ENCODE data around the gene C18orf54. TPM values are rescaled to one million over a fixed set of nuclear protein-coding genes. Genes with fewer than 3 reads are reported as not detected.
A peak's percentile ranks its signal among the peaks of the same experiment; 100 is the strongest.

Gene C18orf54
- total RNA-seq, 1 experiment from 2014 or later, result 14.3 TPM

DNA sequence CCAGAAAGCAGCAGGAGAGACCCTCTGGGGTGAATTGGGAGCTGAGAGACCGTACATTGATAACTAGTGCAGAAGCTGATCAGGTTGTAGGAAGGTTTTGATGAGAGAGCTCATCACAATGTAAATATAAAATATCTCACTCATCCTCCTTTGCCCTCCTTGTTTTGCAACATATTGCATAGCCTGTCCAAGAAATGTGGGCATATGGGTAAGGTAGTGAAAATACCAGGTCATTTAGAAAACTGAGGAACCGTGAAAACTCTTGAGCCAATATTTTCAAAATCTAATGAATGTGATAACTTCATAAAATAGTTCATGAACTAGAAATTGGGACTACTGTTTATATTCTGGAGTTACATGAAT is 31.4 kb downstream of the C18orf54 start:
- Histone ChIP-seq H3K9me3 (ENCODE audit: low read length) (no peaks in the 10 kb centered on the region), H3K27ac (ENCODE audit: low read length) (no peak overlapping the region), H3K36me3 (ENCODE audit: insufficient read depth, low read length) (no peaks in the 10 kb centered on the region), H3K4me2 (ENCODE audit: low read depth, low read length, poor library complexity, severe bottlenecking) (no peak overlapping the region), H4K20me1 (ENCODE audit: insufficient read depth, low read depth, low read length) (no peaks in the 10 kb centered on the region), H2AFZ (ENCODE audit: low read length) (no peak overlapping the region), H3K4me3 (ENCODE audit: low read length) (no peak overlapping the region), H3K9me2 (replicated peaks; ENCODE audit: insufficient read depth, low read length) (no peaks in the 10 kb centered on the region), H3K79me2 (ENCODE audit: low read length) (no peaks in the 10 kb centered on the region), H3K4me1 (ENCODE audit: low read length) (peaks cover 19% of the 10 kb centered on the region), H3K27me3 (ENCODE audit: low read length) (no peaks in the 10 kb centered on the region), H3K9ac (ENCODE audit: low read length) (no peak overlapping the region)
- DNase-seq, result no peak

DNA sequence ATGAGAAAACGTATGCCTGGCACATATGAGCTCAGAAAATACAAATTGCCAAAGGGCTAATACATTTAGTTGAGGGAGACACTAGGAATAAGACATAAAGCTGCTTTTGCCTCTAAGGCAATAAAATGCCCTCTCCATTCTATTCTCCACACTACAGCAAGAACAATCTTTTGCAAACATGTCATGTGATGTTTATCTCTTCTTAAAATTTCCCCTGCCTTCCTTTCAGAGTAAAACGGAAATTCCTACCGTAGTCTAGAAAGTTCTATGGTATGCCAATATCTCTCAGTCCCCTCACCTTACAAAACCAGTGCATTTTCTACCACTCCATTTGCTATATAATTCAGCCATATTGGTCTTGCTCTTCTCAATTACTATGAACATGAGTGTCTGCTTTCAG is 33.1 kb downstream of the C18orf54 start:
- DNase-seq, result no peak
- H3K36me3 ChIP-seq (ENCODE audit: insufficient read depth, low read length), result no peaks in the 10 kb centered on the region
- H2AFZ ChIP-seq (ENCODE audit: low read length), result no peak overlapping the region

DNA sequence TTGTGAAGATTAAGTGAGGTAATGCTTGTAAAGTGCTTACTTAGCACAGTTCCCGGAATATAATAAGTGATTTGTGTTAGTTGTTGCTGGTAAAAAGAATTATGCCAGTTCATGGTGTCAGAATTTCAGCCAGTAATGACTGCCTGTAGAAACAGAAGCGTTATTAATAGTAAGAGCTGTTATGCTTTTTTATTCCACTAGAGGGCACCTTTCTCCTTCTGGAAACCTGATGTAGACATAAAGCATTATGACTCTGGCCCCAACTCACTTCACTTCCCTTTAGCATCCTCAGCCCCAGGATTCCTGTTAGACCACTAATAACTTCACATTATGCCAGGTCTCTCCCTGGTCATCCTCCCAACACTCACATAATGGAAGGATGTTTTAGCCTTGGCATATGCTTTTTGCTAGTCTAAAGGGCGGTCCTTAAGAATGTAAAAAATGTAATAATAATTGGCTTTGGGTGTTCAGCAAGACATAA is 34.9 kb downstream of the C18orf54 start:
- Histone ChIP-seq H3K9ac (ENCODE audit: low read length) (no peak overlapping the region), H4K20me1 (ENCODE audit: insufficient read depth, low read depth, low read length) (no peaks in the 10 kb centered on the region), H3K27me3 (ENCODE audit: low read length) (no peaks in the 10 kb centered on the region), H3K79me2 (ENCODE audit: low read length) (no peaks in the 10 kb centered on the region), H3K27ac (ENCODE audit: low read length) (no peak overlapping the region), H3K4me3 (ENCODE audit: low read length) (no peak overlapping the region), H3K36me3 (ENCODE audit: insufficient read depth, low read length) (no peaks in the 10 kb centered on the region), H3K4me2 (ENCODE audit: low read depth, low read length, poor library complexity, severe bottlenecking) (peak overlapping the region; percentile 40), H3K9me3 (ENCODE audit: low read length) (no peaks in the 10 kb centered on the region), H2AFZ (ENCODE audit: low read length) (no peak overlapping the region), H3K4me1 (ENCODE audit: low read length) (peaks cover 27% of the 10 kb centered on the region), H3K9me2 (replicated peaks; ENCODE audit: insufficient read depth, low read length) (no peaks in the 10 kb centered on the region)
- peak; percentile 94 for DNase-seq

More for the DNA sequence above, 33.1 kb downstream of the C18orf54 start:
- Histone ChIP-seq H3K9me3 (ENCODE audit: low read length) (no peaks in the 10 kb centered on the region), H3K9me2 (replicated peaks; ENCODE audit: insufficient read depth, low read length) (no peaks in the 10 kb centered on the region), H3K27ac (ENCODE audit: low read length) (no peak overlapping the region), H3K4me3 (ENCODE audit: low read length) (no peak overlapping the region), H3K9ac (ENCODE audit: low read length) (no peak overlapping the region), H3K27me3 (ENCODE audit: low read length) (no peaks in the 10 kb centered on the region), H4K20me1 (ENCODE audit: insufficient read depth, low read depth, low read length) (no peaks in the 10 kb centered on the region), H3K4me1 (ENCODE audit: low read length) (peaks cover 19% of the 10 kb centered on the region), H3K79me2 (ENCODE audit: low read length) (no peaks in the 10 kb centered on the region), H3K4me2 (ENCODE audit: low read depth, low read length, poor library complexity, severe bottlenecking) (no peak overlapping the region)

DNA sequence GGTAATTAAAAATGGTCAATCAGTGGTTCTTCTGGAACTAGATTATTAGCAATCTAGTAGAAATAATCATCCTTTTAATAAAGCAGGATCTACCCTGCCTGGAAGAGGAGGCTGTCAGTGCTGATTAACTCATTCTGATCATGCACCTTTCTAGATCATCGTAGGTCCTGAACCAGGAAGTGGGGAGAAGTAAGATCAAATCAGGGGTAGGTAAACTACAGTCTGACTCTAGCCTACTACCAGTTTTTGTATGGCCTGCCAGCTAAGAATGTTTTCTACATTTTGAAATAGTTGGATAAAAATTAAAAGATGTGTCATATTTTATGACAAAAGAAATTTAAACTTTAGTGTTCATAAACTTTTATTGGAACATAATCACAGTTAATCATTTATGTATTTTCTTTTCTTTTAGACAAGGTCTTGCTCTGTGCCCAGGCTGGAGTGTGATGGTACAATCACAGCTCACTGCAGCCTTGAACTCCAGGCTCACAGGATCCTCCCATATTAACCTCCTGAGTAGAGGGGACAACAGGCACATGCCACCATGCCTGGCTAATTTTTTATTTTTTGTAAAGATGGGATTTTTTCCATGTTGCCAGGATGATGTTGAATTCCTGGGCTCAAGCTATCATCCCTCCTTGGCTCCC is 36.1 kb downstream of the C18orf54 start:
- Histone ChIP-seq H4K20me1 (ENCODE audit: insufficient read depth, low read depth, low read length) (no peaks in the 10 kb centered on the region), H3K9ac (ENCODE audit: low read length) (no peak overlapping the region), H3K4me2 (ENCODE audit: low read depth, low read length, poor library complexity, severe bottlenecking) (no peak overlapping the region), H3K9me2 (replicated peaks; ENCODE audit: insufficient read depth, low read length) (no peaks in the 10 kb centered on the region), H2AFZ (ENCODE audit: low read length) (no peak overlapping the region), H3K79me2 (ENCODE audit: low read length) (no peaks in the 10 kb centered on the region), H3K36me3 (ENCODE audit: insufficient read depth, low read length) (no peaks in the 10 kb centered on the region), H3K27me3 (ENCODE audit: low read length) (no peaks in the 10 kb centered on the region), H3K27ac (ENCODE audit: low read length) (no peak overlapping the region), H3K4me1 (ENCODE audit: low read length) (peaks cover 16% of the 10 kb centered on the region), H3K9me3 (ENCODE audit: low read length) (no peaks in the 10 kb centered on the region), H3K4me3 (ENCODE audit: low read length) (no peak overlapping the region)
- DNase-seq, result no peak

DNA sequence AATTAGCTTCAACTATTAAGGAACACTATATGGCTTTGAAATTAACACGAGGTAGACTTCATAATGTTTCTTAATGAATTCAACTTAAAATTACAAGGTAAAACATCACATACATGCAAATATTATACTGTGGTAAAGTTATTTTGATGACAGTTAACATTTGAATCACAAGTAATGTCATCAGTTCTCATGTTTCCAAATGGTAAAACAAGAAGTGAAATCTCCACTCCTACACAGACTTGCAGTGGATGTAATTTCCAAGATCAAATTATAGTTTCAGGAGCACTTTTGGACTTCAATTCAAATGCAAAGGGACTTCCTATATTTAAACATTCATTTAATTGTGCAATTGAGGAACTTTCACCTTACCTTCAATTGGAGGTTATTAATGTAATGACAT is 39.1 kb downstream of the C18orf54 start:
- DNase-seq, result no peak
- no peaks in the 10 kb centered on the region for H3K9me3 ChIP-seq (ENCODE audit: low read length)
- H3K4me3 ChIP-seq (ENCODE audit: low read length), result no peak overlapping the region
- no peaks in the 10 kb centered on the region for H3K27me3 ChIP-seq (ENCODE audit: low read length)
- H3K9me2 ChIP-seq (replicated peaks; ENCODE audit: insufficient read depth, low read length), result no peaks in the 10 kb centered on the region
- H3K4me2 ChIP-seq (ENCODE audit: low read depth, low read length, poor library complexity, severe bottlenecking), result no peak overlapping the region
- H3K4me1 ChIP-seq (ENCODE audit: low read length), result peaks cover 14% of the 10 kb centered on the region
- no peak overlapping the region for H2AFZ ChIP-seq (ENCODE audit: low read length)
- no peaks in the 10 kb centered on the region for H4K20me1 ChIP-seq (ENCODE audit: insufficient read depth, low read depth, low read length)
- no peaks in the 10 kb centered on the region for H3K79me2 ChIP-seq (ENCODE audit: low read length)
- no peak overlapping the region for H3K9ac ChIP-seq (ENCODE audit: low read length)
- H3K27ac ChIP-seq (ENCODE audit: low read length), result no peak overlapping the region
- H3K36me3 ChIP-seq (ENCODE audit: insufficient read depth, low read length), result no peaks in the 10 kb centered on the region

DNA sequence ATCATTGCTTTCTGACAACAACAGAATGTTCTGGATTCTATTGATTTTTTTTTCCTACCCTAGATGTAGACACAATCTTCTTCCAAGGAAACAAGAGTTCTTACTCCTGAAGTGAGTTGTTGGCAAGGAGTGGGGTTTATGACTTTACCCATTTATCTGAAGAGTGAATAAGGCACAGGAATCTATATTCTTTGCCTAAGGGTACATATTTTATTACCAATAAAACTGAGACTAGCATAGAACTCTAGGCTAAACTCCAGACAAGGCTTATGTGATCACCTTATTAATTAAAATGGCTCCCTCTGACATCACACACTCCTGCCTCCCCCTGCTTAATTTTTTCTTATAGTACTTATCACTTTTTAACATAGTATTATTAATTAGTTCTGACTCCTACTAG is 47.6 kb downstream of the C18orf54 start:
- H3K9me3 ChIP-seq (ENCODE audit: low read length), result no peaks in the 10 kb centered on the region
- H3K4me3 ChIP-seq (ENCODE audit: low read length), result no peak overlapping the region

DNA sequence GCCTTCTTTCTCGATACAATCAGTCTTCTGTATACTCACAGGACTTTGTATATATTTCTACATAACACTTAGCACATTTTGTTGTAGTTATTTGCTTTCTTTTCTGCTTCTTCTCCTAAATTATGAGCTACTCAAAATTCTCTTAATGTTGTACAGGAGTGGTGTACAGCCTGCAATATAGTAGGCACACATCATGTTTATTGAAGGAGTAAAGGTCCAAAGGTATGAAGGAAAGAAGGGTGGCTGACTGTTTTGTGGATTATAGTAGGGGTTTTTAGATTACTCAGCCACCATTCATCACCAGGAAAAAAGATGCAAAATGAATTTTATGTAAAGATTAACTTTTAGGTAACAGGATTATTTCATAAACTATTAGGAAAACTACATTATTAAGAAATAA is 54.1 kb downstream of the C18orf54 start:
- no peaks in the 10 kb centered on the region for H3K9me3 ChIP-seq (ENCODE audit: low read length)
- no peaks in the 10 kb centered on the region for H3K79me2 ChIP-seq (ENCODE audit: low read length)
- no peak overlapping the region for H3K9ac ChIP-seq (ENCODE audit: low read length)
- H3K27me3 ChIP-seq (ENCODE audit: low read length), result 0 out of 2 replicates have a peak, but pooled peaks cover 3% of the 10 kb centered on the region
- no peak for DNase-seq
- no peak overlapping the region for H3K4me2 ChIP-seq (ENCODE audit: low read depth, low read length, poor library complexity, severe bottlenecking)
- H3K4me3 ChIP-seq (ENCODE audit: low read length), result no peak overlapping the region
- no peak overlapping the region for H3K27ac ChIP-seq (ENCODE audit: low read length)
- H2AFZ ChIP-seq (ENCODE audit: low read length), result no peak overlapping the region
- H3K9me2 ChIP-seq (replicated peaks; ENCODE audit: insufficient read depth, low read length), result no peaks in the 10 kb centered on the region
- no peaks in the 10 kb centered on the region for H3K36me3 ChIP-seq (ENCODE audit: insufficient read depth, low read length)
- no peaks in the 10 kb centered on the region for H3K4me1 ChIP-seq (ENCODE audit: low read length)
- H4K20me1 ChIP-seq (ENCODE audit: insufficient read depth, low read depth, low read length), result no peaks in the 10 kb centered on the region

More for the DNA sequence above, 47.6 kb downstream of the C18orf54 start:
- H2AFZ ChIP-seq (ENCODE audit: low read length), result no peak overlapping the region
- H3K9ac ChIP-seq (ENCODE audit: low read length), result no peak overlapping the region
- no peaks in the 10 kb centered on the region for H3K9me2 ChIP-seq (replicated peaks; ENCODE audit: insufficient read depth, low read length)
- H3K79me2 ChIP-seq (ENCODE audit: low read length), result no peaks in the 10 kb centered on the region
- no peaks in the 10 kb centered on the region for H3K36me3 ChIP-seq (ENCODE audit: insufficient read depth, low read length)
- no peaks in the 10 kb centered on the region for H3K4me1 ChIP-seq (ENCODE audit: low read length)
- no peak for DNase-seq
- H3K4me2 ChIP-seq (ENCODE audit: low read depth, low read length, poor library complexity, severe bottlenecking), result no peak overlapping the region
- no peaks in the 10 kb centered on the region for H4K20me1 ChIP-seq (ENCODE audit: insufficient read depth, low read depth, low read length)
- H3K27ac ChIP-seq (ENCODE audit: low read length), result no peak overlapping the region
- H3K27me3 ChIP-seq (ENCODE audit: low read length), result no peaks in the 10 kb centered on the region

DNA sequence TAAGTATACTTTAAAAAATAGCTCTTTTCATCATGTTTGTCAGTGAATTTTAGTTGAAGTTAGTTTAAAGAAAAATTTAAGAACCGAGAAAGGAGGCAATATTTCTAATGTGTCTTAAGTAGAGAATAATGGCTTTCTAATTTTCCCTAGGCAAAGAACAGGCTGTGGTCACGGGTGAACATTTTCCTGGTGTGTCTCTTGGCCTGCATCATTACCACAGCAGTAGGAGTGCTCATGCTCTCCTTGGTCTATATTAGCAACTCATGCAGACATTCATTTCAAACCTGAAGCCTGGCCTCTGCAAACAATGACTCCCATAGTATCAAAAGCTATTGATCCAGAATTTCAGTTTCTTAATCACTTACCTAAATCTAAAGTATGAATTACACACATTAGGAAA is 57.4 kb downstream of the C18orf54 start:
- Histone ChIP-seq H3K4me3 (ENCODE audit: low read length) (no peak overlapping the region), H3K9me3 (ENCODE audit: low read length) (no peaks in the 10 kb centered on the region), H3K27me3 (ENCODE audit: low read length) (0 out of 2 replicates have a peak, but pooled peaks cover 3% of the 10 kb centered on the region), H3K79me2 (ENCODE audit: low read length) (no peaks in the 10 kb centered on the region), H4K20me1 (ENCODE audit: insufficient read depth, low read depth, low read length) (no peaks in the 10 kb centered on the region), H3K4me2 (ENCODE audit: low read depth, low read length, poor library complexity, severe bottlenecking) (no peak overlapping the region), H3K9ac (ENCODE audit: low read length) (no peak overlapping the region), H3K27ac (ENCODE audit: low read length) (no peak overlapping the region), H2AFZ (ENCODE audit: low read length) (no peak overlapping the region), H3K9me2 (replicated peaks; ENCODE audit: insufficient read depth, low read length) (no peaks in the 10 kb centered on the region), H3K4me1 (ENCODE audit: low read length) (no peaks in the 10 kb centered on the region), H3K36me3 (ENCODE audit: insufficient read depth, low read length) (no peaks in the 10 kb centered on the region)
- DNase-seq, result no peak
